ENCODE measurements around the gene RAET1G.

RAET1G gene

GRCh38 chr6:149891259-149891658 lies 31.7 kb downstream of the RAET1G start:
- DNase-seq: no peak

- DNase-seq: no peak
Measured at GRCh38 chr6:149890629-149891045, 32.3 kb downstream of the RAET1G start.

- DNase-seq: no peak
Measured at GRCh38 chr6:149889326-149889725, 33.6 kb downstream of the RAET1G start.

GRCh38 chr6:149888659-149889058 lies 34.3 kb downstream of the RAET1G start:
- DNase-seq: no peak

DNA sequence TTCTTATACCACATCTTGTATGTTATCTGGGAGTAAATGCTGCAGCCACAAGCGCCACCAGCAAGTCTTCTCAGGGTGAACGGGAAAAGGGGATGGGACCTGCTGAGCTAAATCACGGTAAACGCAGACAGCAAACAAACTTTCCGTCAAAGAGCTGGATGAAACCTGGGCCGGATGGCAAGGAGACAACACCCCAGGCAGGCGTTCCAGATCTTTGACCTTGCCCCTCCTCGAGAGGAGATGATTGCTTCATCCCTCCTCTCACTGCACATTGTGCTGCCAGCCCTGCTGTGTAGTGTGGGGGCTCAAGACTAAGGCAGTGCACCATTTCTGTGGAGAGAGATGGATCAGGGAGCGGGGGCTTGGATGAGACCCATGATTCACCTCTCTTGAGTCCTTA lies 34.8 kb downstream of the RAET1G start:
- DNase-seq: no peak

GRCh38 chr6:149887343-149887742 lies 35.6 kb downstream of the RAET1G start:
- no peak for DNase-seq

- no peak for DNase-seq
Measured at GRCh38 chr6:149885888-149886287, 37.0 kb downstream of the RAET1G start.

DNA sequence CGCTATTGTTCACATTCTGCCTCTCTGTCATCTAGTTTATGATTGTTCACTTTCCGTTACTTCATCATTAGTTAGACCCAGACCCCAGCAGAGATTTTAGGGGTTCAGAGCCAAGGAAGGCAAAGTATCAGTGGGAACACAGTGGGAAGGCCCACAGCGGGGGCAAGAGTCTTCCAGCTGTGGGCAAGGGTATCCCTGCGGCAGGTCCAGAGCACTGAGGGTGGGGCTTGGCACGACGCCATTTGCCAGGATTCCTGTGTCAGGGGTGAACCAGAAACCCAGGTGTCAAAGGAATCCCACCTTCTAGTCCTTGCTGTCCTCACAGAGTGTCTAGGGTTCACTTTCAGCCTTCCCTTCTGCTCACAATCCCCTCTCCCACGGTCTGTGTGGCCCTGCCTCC lies 38.3 kb downstream of the RAET1G start:
- DNase-seq: no peak

DNA sequence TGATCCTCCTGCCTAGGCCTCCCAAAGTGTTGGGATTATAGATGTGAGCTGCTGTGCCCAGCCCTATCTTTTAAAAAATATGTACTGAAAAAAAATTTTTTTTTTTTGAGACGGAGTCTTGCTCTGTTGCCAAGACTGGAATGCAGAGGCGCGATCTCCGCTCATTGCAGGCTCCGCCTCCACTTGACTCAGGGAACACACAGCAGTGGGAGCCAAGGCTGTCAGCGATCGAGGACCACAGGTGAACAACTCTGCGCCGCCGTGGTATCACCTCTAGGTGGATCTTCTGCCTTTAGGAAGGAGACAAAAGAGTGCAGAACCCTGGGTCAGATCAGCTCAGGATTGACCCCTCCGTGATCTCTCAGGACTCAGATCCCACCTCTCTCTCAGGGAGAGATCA lies 38.7 kb downstream of the RAET1G start:
- no peak for DNase-seq

DNA sequence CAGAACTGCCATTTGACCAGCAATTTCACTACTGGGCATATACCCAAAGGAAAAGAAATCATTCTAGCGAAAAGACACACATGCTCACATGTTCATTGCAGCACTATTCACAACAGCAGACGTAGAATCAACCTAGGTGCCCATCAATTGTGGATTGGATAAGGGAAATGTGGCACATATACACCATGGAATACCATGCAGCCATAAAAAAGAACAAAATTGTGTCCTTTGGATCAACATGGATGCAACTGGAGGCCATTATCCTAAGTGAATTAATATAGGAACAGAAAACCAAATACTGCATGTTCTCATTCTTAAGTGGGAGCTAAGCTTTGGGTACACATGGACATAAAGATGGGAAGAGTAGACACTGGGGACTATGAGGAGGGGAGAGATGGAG lies 41.1 kb downstream of the RAET1G start:
- no peak for DNase-seq

DNA sequence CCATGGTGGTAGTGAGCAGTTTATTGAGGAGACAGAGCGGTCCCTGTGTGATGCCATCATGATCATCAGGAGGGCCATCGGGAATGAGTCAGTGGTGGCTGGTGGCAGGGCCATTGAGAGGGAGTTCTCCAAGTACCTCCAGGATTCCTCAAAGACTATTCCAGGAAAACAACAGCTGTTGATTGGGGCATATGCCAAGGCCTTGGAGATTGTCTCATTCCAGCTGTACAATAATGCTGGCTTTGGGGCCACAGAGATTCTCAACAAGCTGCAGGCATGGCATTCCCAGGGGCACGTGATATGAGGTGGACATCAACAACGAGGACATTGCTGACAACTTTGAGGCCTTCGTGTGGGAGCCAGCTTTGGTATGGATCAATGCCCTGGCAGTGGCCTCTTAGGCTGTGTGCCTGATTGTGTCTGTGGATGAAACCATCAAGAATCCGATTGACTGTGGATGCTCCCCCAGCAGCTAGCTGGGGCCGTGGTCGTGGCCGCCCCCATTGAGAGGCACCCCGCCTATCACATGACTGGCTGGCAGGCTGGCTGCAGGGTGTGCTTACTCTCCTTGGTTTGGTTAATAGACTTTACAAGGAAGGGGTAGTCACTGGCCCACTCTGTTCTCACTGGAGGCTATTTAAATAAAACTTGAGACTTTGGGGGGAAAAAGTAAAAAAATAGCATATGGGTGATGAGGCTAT lies 41.7 kb downstream of the RAET1G start:
- DNase-seq: no peak

GRCh38 chr6:149877659-149878058 lies 45.3 kb downstream of the RAET1G start:
- no peak for DNase-seq

GRCh38 chr6:149876241-149876933 lies 46.5 kb downstream of the RAET1G start:
- no peak for DNase-seq

- no peak for DNase-seq
Measured at GRCh38 chr6:149872233-149872632, 50.7 kb downstream of the RAET1G start.

DNA sequence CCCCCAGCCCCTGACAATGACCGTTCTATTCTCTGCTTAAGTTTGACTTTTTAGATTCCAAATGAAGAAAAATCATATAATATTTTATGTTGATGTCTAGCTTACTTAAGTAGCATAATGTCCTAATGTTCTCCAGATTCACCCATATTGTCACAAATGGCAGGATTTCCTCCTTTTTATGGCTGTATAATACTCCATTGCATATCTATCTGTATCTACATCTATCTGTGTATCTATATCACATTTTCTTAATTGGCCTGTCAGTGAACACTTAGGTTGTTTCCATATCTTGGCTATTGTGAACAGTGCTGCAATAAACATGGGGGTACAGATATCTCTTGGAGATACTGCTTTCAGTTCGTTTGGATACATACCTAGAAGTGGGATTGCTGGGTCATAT lies 51.7 kb downstream of the RAET1G start:
- DNase-seq: no peak

GRCh38 chr6:149869275-149869892 lies 53.5 kb downstream of the RAET1G start:
- no peak for DNase-seq

GRCh38 chr6:149867876-149868640 lies 54.9 kb downstream of the RAET1G start:
- no peak for DNase-seq

All from GOT3 (cell line).